ENCODE results near the gene ZNF536. TPM values are rescaled to one million over a fixed set of nuclear protein-coding genes. Genes with fewer than 3 reads are reported as not detected.

Gene ZNF536
- total and polyA plus RNA-seq, 2 of the 4 experiments (the other 2 are of a cell fraction): not detected

DNA sequence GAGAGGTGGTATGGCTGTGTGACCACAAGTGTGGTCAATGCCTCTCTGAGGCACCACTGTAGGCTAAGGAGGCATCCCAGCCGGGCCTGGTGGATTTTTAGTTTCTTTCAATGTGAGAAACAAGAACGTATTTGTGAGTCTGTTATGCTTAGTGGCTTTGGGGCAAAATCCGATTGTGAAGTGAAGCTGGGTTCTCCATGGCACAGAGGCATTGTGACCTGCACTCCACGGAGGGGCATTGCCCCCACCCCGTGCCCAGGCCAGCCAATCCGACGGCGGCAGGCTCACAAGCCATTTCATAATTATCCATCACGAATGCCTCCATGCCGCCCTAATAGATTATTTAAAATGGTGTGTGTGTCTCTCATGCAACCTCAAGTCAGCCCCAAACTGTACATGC lies 151.6 kb downstream of the ZNF536 start:
- Histone ChIP-seq H3K4me1 (ENCODE audit: control insufficient read depth, insufficient read depth, low read length) (no peaks in the 10 kb centered on the region), H3K23ac (ENCODE audit: low read depth, low read length) (no peak overlapping the region), H3K9me3 (ENCODE audit: control insufficient read depth, insufficient read depth, low read length) (peaks cover 16% of the 10 kb centered on the region; the same call in 1 of the 2 replicates), H4K20me1 (ENCODE audit: insufficient read depth, low read length) (no peaks in the 10 kb centered on the region), H3K9ac (ENCODE audit: low read depth, low read length) (no peak overlapping the region), H3K4ac (ENCODE audit: low read depth, low read length) (no peak overlapping the region), H3K56ac (ENCODE audit: extremely low read depth, insufficient read depth, low read length) (no peak overlapping the region), H2BK15ac (ENCODE audit: low read depth, low read length) (no peak overlapping the region), H4K5ac (ENCODE audit: low read depth, low read length) (no peak overlapping the region), H2AK9ac (replicated peaks; ENCODE audit: low read depth, low read length, poor library complexity) (no peak overlapping the region), H3K27ac (ENCODE audit: insufficient read depth, low read length) (no peak overlapping the region), H3K9me1 (ENCODE audit: insufficient read depth, low read length) (no peaks in the 10 kb centered on the region), H4K91ac (ENCODE audit: insufficient read depth, low read depth, low read length) (no peak overlapping the region), H2BK5ac (ENCODE audit: low read depth, low read length, poor library complexity, severe bottlenecking) (no peak overlapping the region), H2AFZ (replicated peaks; ENCODE audit: low read length, poor library complexity) (no peak overlapping the region), H3K4me3 (ENCODE audit: insufficient read depth, low read depth, low read length) (no peak overlapping the region), H3K36me3 (ENCODE audit: control insufficient read depth, insufficient read depth, low read length) (no peaks in the 10 kb centered on the region), H4K8ac (ENCODE audit: low read depth in 2 of 2, low read length in 2 of 2) (no peak overlapping the region), H2BK120ac (ENCODE audit: low read depth, low read length) (no peak overlapping the region), H3K79me1 (ENCODE audit: low read depth in 1 of 2, low read length in 2 of 2) (no peaks in the 10 kb centered on the region), H3K27me3 (ENCODE audit: control insufficient read depth, insufficient read depth, low read length) (no peaks in the 10 kb centered on the region), H2BK20ac (ENCODE audit: low read depth, low read length) (no peak overlapping the region), H3K18ac (ENCODE audit: low read depth, low read length) (no peak overlapping the region), H3K14ac (replicated peaks; ENCODE audit: low read depth, low read length) (no peak overlapping the region), H3K4me2 (ENCODE audit: low read depth, low read length) (no peak overlapping the region), H2AK5ac (ENCODE audit: low read depth, low read length) (no peak overlapping the region)
- ChIA-PET CTCF (no interaction called here), POLR2A (ENCODE audit: unreplicated experiment) (no interaction called here)
- DNase-seq (no peak), ATAC-seq (ENCODE audit: low read depth) (no peak)
- 33% methylated on average over 1 of the region's 10 CpGs; no CpG with 5 or more reads in 1 of the 2 experiments for WGBS, 2 experiments (ENCODE audit: extremely low coverage in 2 of 2, insufficient read length in 1 of 2)
- TF ChIP-seq NFE2L2 (IDR thresholded peaks at IDR 0.05; ENCODE audit: low read depth, low read length) (no peak), CEBPB (IDR thresholded peaks at IDR 0.05; ENCODE audit: low read depth, low read length) (no peak)
- in situ Hi-C loops (cut with MboI; ENCODE audit: low sequenced_read_pairs) (no loop called here), intact Hi-C loops (cut with micrococcal nuclease) (no loop called here), dilution Hi-C loops (cut with HindIII; ENCODE audit: low sequenced_read_pairs, unreplicated experiment) (no loop called here)
- no TSS peak for BruUV-seq (replicated peaks)

Measured in IMR-90 (cell line).